Duodenal mucosa (tissue), 2 donors: ENCODE data around the gene NRP1.

Source experiments
- H3K27ac ChIP-seq: one replicate; pipeline ENCODE4 v1.7.0; 2013; ENCODE audit warnings: low read depth, low read length
- H3K27me3 ChIP-seq, 2 donors: one replicate each; pipeline ENCODE4 v1.7.0; 2013; ENCODE audit warnings: low read length in 2 of 2, control low read depth in 1 of 2; ENCODE audit not compliant: insufficient read depth in 2 of 2, control insufficient read depth in 1 of 2
- H3K36me3 ChIP-seq, 2 donors: one replicate each; pipeline ENCODE4 v1.7.0; 2013; ENCODE audit warnings: low read length in 2 of 2, control low read depth in 1 of 2; ENCODE audit not compliant: insufficient read depth in 2 of 2, control insufficient read depth in 1 of 2
- H3K4me1 ChIP-seq, 2 donors: one replicate each; pipeline ENCODE4 v1.7.0; 2013; ENCODE audit warnings: low read length in 2 of 2, control low read depth in 1 of 2; ENCODE audit not compliant: insufficient read depth in 2 of 2, control insufficient read depth in 1 of 2
- H3K4me3 ChIP-seq, 2 donors: one replicate each; pipeline ENCODE4 v1.7.0; 2013; ENCODE audit warnings: low read length in 2 of 2, low read depth in 1 of 2
- H3K9ac ChIP-seq, 2 donors: one replicate each; pipeline ENCODE4 v1.7.0; 2013; ENCODE audit warnings: low read length in 2 of 2, low read depth in 1 of 2
- H3K9me3 ChIP-seq, 2 donors: one replicate each; pipeline ENCODE4 v1.7.0; 2013; ENCODE audit warnings: low read length in 2 of 2, control low read depth in 1 of 2; ENCODE audit not compliant: control insufficient read depth in 1 of 2

NRP1 gene

DNA sequence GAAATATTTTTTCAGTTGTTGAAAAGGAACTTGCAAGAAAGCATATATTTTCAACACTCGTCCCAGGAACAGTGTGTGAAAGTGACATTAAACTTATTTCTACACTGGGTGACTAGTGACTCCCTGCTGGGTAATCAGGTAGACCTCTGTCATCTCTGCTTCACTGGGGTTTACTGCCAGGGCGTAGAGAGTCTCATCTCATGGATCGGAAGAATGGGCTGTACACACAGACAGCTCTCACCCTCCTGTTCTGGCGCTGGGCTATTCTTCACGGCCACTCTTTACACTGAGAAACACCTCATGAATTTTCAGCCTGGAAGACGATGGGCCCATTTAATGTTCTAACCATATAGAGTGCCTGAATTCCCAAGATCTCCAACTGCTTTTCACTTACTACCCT is 36.4 kb downstream of the NRP1 start:
- Histone ChIP-seq H3K4me3 (no peak overlapping the region), H3K4me1 (peaks cover 0 to 4% of the 10 kb centered on the region in 2 donors), H3K9ac (no peak overlapping the region), H3K9me3 (no peaks in the 10 kb centered on the region), H3K27ac (no peak overlapping the region), H3K36me3 (no peaks in the 10 kb centered on the region), H3K27me3 (no peaks in the 10 kb centered on the region)

DNA sequence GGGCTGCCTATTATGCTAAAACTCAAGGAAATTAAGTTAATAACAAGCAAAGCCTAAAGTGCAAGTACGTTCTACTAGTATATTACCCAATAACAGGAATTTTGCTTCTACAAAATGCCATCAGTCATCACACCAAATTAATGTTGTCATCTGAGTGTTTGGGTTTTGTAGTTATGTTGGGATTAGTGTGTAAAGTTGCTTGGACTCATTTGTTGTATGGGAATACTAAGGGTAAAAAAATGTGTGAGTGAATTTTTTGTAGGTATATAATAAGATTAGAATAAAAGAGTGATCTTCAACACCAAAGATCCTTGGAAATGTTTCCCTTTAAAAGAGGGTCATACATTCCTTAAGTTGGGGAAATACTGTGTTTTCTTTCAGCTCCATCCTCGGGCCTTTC is 38.6 kb downstream of the NRP1 start:
- Histone ChIP-seq H3K4me1 (peaks cover 0 to 1% of the 10 kb centered on the region in 2 donors), H3K36me3 (no peaks in the 10 kb centered on the region), H3K27ac (no peak overlapping the region), H3K9me3 (no peaks in the 10 kb centered on the region), H3K27me3 (no peaks in the 10 kb centered on the region), H3K9ac (no peak overlapping the region), H3K4me3 (no peak overlapping the region)

DNA sequence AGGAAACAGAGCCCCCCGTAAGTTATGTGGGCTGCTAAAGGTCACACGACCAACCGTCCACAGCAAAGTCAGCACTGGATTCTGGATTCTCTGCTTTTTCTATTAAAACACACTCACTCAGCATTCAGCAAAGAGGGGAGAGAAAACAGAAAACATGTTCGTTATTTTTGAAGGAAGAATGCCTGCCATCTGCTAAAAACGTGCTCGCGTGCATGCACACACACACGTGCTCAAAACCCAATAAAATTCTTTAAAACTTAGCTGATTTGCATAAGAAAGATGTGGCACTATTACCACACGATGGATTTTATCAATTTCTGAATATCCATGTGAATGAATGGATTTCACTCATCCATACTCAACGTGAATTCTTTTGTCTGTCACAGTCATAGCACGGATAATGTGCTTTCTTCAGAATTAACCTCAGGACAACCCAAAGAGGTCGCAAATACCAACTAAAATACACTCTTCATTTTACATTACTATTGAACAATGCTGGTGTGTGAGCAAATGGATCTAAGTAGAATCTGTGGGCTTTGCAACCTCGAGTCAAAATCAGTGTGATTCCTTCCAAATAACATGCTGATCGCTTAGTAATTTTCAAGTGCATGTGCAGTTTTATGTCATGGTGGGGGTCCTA is 40.8 kb downstream of the NRP1 start:
- Histone ChIP-seq H3K27ac (no peak overlapping the region), H3K36me3 (no peaks in the 10 kb centered on the region), H3K27me3 (no peaks in the 10 kb centered on the region), H3K9ac (no peak overlapping the region), H3K4me1 (peaks cover 4 to 11% of the 10 kb centered on the region in 2 donors), H3K4me3 (no peak overlapping the region), H3K9me3 (no peaks in the 10 kb centered on the region)

DNA sequence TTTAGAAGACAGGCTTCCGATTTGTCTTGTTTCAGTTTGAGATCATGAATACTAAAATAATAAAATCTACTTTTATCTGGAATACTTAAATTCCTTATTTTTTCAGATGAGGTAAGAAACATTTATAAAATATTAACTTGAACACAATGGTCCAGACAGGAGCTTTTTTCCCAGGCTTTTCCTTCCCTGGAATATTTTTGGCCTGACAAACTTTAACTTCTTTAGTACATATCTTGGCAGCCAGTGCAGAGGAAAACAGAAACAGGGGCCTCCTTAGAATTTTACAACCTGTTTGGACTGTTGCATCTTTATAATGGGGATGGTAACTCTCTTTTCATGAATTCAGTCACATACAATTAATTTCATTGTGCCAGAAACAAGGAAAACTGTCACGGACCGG is 41.4 kb downstream of the NRP1 start:
- no peaks in the 10 kb centered on the region for H3K27me3 ChIP-seq
- H3K27ac ChIP-seq, result no peak overlapping the region
- no peaks in the 10 kb centered on the region for H3K9me3 ChIP-seq
- no peak overlapping the region for H3K9ac ChIP-seq
- peaks cover 4 to 12% of the 10 kb centered on the region in 2 donors for H3K4me1 ChIP-seq
- no peaks in the 10 kb centered on the region for H3K36me3 ChIP-seq
- H3K4me3 ChIP-seq, result no peak overlapping the region

DNA sequence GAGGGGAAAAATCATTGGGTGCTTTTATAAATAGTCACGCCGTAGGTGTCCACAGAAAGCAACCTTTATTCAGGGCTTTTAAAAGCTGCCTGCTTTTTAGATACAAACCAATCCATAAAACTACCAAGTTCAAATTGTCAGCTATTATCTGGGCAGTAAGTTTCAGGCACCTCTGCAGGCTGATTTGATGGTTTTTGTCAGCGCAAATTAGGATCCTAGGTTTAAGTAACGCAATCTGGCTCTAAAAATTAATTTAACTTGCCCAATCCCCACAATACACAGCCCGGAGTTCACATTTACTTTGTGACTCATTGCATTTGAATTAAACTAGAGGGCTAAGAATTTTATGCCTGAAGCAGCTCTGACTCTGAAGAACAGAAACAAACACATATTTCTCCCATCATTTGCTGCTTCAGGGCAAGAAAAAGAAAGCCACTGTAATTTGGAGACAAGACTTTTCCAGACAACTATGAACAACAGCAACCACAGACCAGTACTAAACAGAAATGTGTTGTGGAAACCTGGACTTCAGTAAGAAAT is 43.3 kb downstream of the NRP1 start:
- H3K27me3 ChIP-seq, result no peaks in the 10 kb centered on the region
- H3K27ac ChIP-seq, result no peak overlapping the region
- no peaks in the 10 kb centered on the region for H3K36me3 ChIP-seq
- H3K4me3 ChIP-seq, result no peak overlapping the region
- no peaks in the 10 kb centered on the region for H3K9me3 ChIP-seq
- H3K9ac ChIP-seq, result no peak overlapping the region
- peaks cover 9 to 17% of the 10 kb centered on the region in 2 donors for H3K4me1 ChIP-seq

DNA sequence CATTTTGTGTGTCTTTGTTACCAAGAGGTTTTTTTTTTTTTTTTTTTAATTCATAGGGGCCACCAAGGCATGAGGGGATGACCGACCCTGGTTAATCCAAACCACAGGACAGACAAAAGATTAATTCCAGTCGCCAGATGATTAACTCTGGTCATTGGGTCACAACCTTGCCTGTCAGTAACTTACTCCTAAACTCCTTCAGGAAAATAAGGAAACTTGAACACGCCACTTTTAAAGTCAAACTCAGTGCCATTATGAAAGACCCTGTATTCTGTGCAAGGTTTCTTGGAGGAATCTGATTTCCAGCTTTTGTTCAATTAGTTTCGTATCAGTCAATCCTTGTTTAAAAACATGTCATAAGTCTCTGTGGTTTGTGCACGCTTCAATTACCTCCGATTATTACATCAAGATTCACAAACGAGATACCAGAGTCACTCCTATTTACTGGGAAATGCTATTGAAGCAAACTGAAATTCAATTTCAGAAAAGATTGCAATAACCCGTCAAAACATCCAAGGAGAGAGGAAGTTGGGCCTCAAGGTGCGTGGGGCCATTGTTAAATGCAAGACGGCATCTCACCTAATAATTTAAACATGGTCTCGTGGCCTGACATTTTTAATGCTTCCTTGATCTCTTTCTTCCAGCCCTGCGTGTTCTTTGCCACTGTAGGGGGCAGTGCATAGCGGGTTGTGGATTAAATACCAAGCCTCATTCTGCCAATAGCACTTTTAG is 44.0 kb downstream of the NRP1 start:
- H3K9ac ChIP-seq, result no peak overlapping the region
- no peak overlapping the region for H3K4me3 ChIP-seq
- no peaks in the 10 kb centered on the region for H3K9me3 ChIP-seq
- no peaks in the 10 kb centered on the region for H3K27me3 ChIP-seq
- H3K27ac ChIP-seq, result no peak overlapping the region
- H3K36me3 ChIP-seq, result no peaks in the 10 kb centered on the region
- peaks cover 9 to 17% of the 10 kb centered on the region in 2 donors for H3K4me1 ChIP-seq

DNA sequence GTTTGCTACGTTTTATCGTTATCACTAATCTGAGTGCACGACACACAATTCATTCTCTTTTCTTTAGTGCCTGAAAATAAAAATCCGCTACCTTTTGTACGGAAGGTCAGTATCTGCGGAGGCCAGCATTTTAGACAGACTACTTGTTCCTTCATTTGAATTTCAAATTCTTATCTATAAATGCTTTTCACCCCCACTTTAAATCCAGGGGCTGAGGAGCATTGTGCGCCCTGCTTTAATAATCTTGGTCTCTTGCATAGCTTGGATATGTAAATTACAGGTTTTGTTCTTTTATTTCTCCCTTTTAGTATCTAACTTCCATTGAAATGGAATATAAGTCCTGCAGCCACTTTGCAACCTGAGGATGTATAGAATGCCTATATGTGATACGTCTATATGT is 44.7 kb downstream of the NRP1 start:
- H3K9ac ChIP-seq, result no peak overlapping the region
- no peak overlapping the region for H3K27ac ChIP-seq
- peaks cover 9 to 17% of the 10 kb centered on the region in 2 donors for H3K4me1 ChIP-seq
- H3K27me3 ChIP-seq, result no peaks in the 10 kb centered on the region
- H3K4me3 ChIP-seq, result peak overlapping the region in 1 of 2 donors; percentile 8
- no peaks in the 10 kb centered on the region for H3K36me3 ChIP-seq
- H3K9me3 ChIP-seq, result no peaks in the 10 kb centered on the region

DNA sequence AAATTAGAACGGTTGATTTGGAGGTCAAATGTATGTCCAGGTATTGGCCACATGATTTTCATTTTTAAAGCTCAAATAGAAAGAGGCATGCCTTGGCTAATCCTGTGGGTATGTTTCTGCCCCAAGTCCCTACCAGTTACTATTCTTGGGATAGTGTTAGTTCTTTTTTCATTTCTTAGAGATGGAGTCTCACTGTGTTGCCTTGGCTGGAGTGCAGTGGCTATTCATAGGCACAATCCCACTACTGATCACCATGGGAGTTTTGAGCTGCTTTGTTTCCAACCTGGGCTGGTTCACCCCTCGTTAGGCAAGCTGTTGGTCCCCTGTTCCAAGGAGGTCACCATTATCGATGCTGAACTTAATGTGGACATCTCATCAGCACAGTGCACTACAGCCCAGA is 46.3 kb downstream of the NRP1 start:
- Histone ChIP-seq H3K27me3 (no peaks in the 10 kb centered on the region), H3K36me3 (no peaks in the 10 kb centered on the region), H3K9ac (no peak overlapping the region), H3K9me3 (no peaks in the 10 kb centered on the region), H3K4me3 (no peak overlapping the region), H3K4me1 (peaks cover 9 to 17% of the 10 kb centered on the region in 2 donors), H3K27ac (no peak overlapping the region)

DNA sequence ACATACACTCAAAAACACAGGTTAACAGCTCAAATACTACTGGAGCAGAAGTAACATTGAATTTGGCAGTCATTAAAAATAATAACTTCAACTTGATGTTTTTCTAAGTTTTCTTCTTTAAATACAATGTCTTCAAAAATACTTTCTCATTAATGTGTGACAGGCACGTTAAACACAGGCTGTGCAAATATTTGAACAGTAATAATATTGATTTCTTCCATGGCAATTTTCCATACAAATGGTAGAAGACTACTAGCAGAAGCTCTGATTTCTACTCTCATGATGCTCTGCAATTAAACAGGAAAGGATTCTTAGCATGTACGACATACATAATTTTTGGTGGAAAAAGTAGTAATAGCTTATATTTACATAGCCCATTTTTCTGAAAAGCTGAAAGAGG is 47.4 kb downstream of the NRP1 start:
- Histone ChIP-seq H3K9me3 (no peaks in the 10 kb centered on the region), H3K4me3 (no peak overlapping the region), H3K27me3 (no peaks in the 10 kb centered on the region), H3K9ac (no peak overlapping the region), H3K4me1 (peaks cover 9 to 17% of the 10 kb centered on the region in 2 donors), H3K27ac (no peak overlapping the region), H3K36me3 (no peaks in the 10 kb centered on the region)

DNA sequence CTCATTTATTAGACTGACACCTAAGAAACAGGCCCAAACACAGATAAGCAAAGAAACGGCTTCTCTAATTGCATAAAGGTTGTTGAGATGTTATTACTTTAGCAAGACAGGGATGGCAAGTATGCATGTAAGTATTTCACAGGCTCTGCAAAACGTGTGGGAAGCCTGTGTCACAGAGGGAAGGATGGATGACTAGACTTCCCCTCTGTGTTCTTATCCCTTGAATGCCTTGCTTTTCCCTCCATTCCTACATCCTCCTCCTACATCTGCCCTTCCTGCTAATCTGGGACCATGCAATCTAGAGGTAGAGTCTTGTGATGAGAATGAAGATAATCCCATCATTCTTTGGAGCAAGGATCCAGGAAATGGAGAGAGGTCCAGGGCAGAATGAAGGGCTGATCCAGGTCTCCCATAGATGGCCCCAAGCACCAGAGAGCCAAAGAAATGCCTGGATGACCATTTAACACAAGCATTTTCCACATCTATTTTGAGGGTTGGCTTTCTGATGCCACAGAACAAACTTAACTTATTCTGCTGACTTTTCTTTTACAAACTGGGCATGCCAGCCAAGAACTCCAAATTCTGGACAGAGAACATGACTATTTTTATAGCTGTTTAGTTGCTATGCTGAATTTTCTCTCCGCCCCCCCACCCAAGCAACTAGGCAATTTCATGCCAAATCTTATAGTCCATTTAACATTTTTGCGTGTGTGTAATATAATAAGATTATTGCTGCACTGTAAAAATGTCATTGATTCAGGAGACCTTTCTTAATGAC is 48.1 kb downstream of the NRP1 start:
- no peak overlapping the region for H3K4me3 ChIP-seq
- H3K9ac ChIP-seq, result no peak overlapping the region
- no peak overlapping the region for H3K27ac ChIP-seq
- no peaks in the 10 kb centered on the region for H3K27me3 ChIP-seq
- peaks cover 9 to 17% of the 10 kb centered on the region in 2 donors for H3K4me1 ChIP-seq
- no peaks in the 10 kb centered on the region for H3K36me3 ChIP-seq
- H3K9me3 ChIP-seq, result no peaks in the 10 kb centered on the region
